ENCODE data around the gene NPPC. TPM values are rescaled to one million over a fixed set of nuclear protein-coding genes. Genes with fewer than 3 reads are reported as not detected.

NPPC gene
- total RNA-seq, 4 donors from 2014 or later = not detected

GRCh38 chr2:231942180-231942579 lies 16.0 kb upstream of the NPPC start:
- Histone ChIP-seq H3K4me1 (no peaks in the 10 kb centered on the region), H3K36me3 (no peaks in the 10 kb centered on the region), H3K9me3 (no peaks in the 10 kb centered on the region), H3K27ac (no peak overlapping the region), H3K27me3 (no peaks in the 10 kb centered on the region), H3K4me3 (no peak overlapping the region)
- in situ Hi-C loops (cut with MboI; ENCODE audit: low sequenced_read_pairs in 4 of 4) (no loop called here), intact Hi-C loops (cut with DNase I; ENCODE audit: low total_unique reads) (no loop called here)
- no peak for TF ChIP-seq POLR2A (IDR thresholded peaks at IDR 0.05)
- no peak for DNase-seq
- ATAC-seq = no peak

GRCh38 chr2:231941673-231942072 lies 15.5 kb upstream of the NPPC start:
- no peak overlapping the region for H3K27ac ChIP-seq
- no peaks in the 10 kb centered on the region for H3K9me3 ChIP-seq
- in situ Hi-C loops (cut with MboI; ENCODE audit: low sequenced_read_pairs in 4 of 4) = no loop called here
- ATAC-seq = no peak
- H3K36me3 ChIP-seq = no peaks in the 10 kb centered on the region
- DNase-seq = no peak
- H3K27me3 ChIP-seq = no peaks in the 10 kb centered on the region
- no peak overlapping the region for H3K4me3 ChIP-seq
- TF ChIP-seq CTCF (IDR thresholded peaks at IDR 0.05 in 4 of 5, conservative IDR thresholded peaks at IDR 0.05 in 1 of 5) = no peak
- TF ChIP-seq POLR2A (IDR thresholded peaks at IDR 0.05) = no peak
- intact Hi-C loops (cut with DNase I; ENCODE audit: low total_unique reads) = no loop called here
- H3K4me1 ChIP-seq = no peaks in the 10 kb centered on the region

GRCh38 chr2:231940795-231941194 lies 14.6 kb upstream of the NPPC start:
- no peaks in the 10 kb centered on the region for H3K27me3 ChIP-seq
- DNase-seq = no peak
- no peak for ATAC-seq
- no peaks in the 10 kb centered on the region for H3K36me3 ChIP-seq
- no peaks in the 10 kb centered on the region for H3K4me1 ChIP-seq
- intact Hi-C loops (cut with DNase I; ENCODE audit: low total_unique reads) (no loop called here), in situ Hi-C loops (cut with MboI; ENCODE audit: low sequenced_read_pairs in 4 of 4) (no loop called here)
- H3K4me3 ChIP-seq = no peak overlapping the region
- no peak overlapping the region for H3K27ac ChIP-seq
- no peaks in the 10 kb centered on the region for H3K9me3 ChIP-seq
- TF ChIP-seq CTCF (IDR thresholded peaks at IDR 0.05 in 4 of 5, conservative IDR thresholded peaks at IDR 0.05 in 1 of 5) = no peak
- no peak for TF ChIP-seq POLR2A (IDR thresholded peaks at IDR 0.05)

GRCh38 chr2:231939022-231939421 lies 12.8 kb upstream of the NPPC start:
- Histone ChIP-seq H3K4me1 (no peaks in the 10 kb centered on the region), H3K27me3 (no peaks in the 10 kb centered on the region), H3K9me3 (no peaks in the 10 kb centered on the region), H3K4me3 (no peak overlapping the region), H3K27ac (no peak overlapping the region), H3K36me3 (no peaks in the 10 kb centered on the region)
- ATAC-seq (no peak), DNase-seq (no peak)
- in situ Hi-C loops (cut with MboI; ENCODE audit: low sequenced_read_pairs in 4 of 4) = no loop called here
- intact Hi-C loops (cut with DNase I; ENCODE audit: low total_unique reads) = no loop called here
- TF ChIP-seq POLR2A (IDR thresholded peaks at IDR 0.05) (no peak), CTCF (IDR thresholded peaks at IDR 0.05 in 4 of 5, conservative IDR thresholded peaks at IDR 0.05 in 1 of 5) (no peak)

GRCh38 chr2:231937057-231937456 lies 10.9 kb upstream of the NPPC start:
- in situ Hi-C loops (cut with MboI; ENCODE audit: low sequenced_read_pairs in 4 of 4) = no loop called here
- no peak for DNase-seq

More at GRCh38 chr2:231937057-231937456, 10.9 kb upstream of the NPPC start:
- TF ChIP-seq POLR2A (IDR thresholded peaks at IDR 0.05) (no peak), CTCF (IDR thresholded peaks at IDR 0.05 in 4 of 5, conservative IDR thresholded peaks at IDR 0.05 in 1 of 5) (no peak)
- no peaks in the 10 kb centered on the region for H3K4me1 ChIP-seq
- no peaks in the 10 kb centered on the region for H3K27me3 ChIP-seq
- intact Hi-C loops (cut with DNase I; ENCODE audit: low total_unique reads) = no loop called here
- H3K27ac ChIP-seq = no peak overlapping the region
- no peaks in the 10 kb centered on the region for H3K36me3 ChIP-seq
- ATAC-seq = no peak
- H3K9me3 ChIP-seq = no peaks in the 10 kb centered on the region
- H3K4me3 ChIP-seq = no peak overlapping the region
